ENCODE data around the gene TBC1D4. TPM values are rescaled to one million over a fixed set of nuclear protein-coding genes. Genes with fewer than 3 reads are reported as not detected.

The TBC1D4 gene
- total RNA-seq, 2 experiments from 2014 or later: 37.4 to 42.0 TPM

DNA sequence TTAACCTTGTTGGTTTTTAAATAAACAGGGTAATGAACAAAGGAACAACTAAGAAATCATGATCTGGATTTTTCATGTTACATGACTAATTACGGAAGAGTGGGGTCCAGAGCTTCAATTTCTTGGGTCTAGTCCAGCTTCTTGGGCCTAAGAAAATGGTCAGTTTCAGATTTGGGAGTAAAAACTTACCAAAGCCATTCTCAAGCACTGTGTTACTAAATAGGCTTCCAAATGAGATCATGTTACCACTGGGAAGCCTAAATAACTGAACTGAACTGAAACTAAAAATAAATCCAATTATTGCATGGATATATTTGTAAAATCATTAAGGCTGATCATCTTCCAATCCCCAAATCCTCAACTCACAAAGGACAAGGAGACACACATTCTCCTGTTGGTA is 13.9 kb downstream of the TBC1D4 start:
- H3K4me3 Mint-ChIP-seq: no peak overlapping the region
- no peaks in the 10 kb centered on the region for H3K36me3 Mint-ChIP-seq (ENCODE audit: low read depth)
- no peaks in the 10 kb centered on the region for H3K4me1 Mint-ChIP-seq (ENCODE audit: low read depth)
- Histone ChIP-seq H3K4me3 (ENCODE audit: low read length) (no peak overlapping the region), H3K4me1 (ENCODE audit: insufficient read depth, low read length) (no peaks in the 10 kb centered on the region), H3K36me3 (ENCODE audit: insufficient read depth, low read length) (no peaks in the 10 kb centered on the region), H3K27me3 (ENCODE audit: control insufficient read depth in 1 of 2, insufficient read depth in 2 of 2, low read length in 2 of 2) (peaks cover 0 to 3% of the 10 kb centered on the region in 2 experiments), H3K27ac (ENCODE audit: low read depth in 1 of 2, low read length in 2 of 2) (no peak overlapping the region), H3K9me3 (ENCODE audit: control insufficient read depth in 1 of 2, insufficient read depth in 1 of 2, low read length in 2 of 2) (no peaks in the 10 kb centered on the region)
- POLR2A ChIA-PET: no interaction called here
- H3K27ac Mint-ChIP-seq: no peak overlapping the region
- no peaks in the 10 kb centered on the region for H3K9me3 Mint-ChIP-seq
- H3K27me3 Mint-ChIP-seq: peaks cover 28% of the 10 kb centered on the region
- intact Hi-C loops (cut with DNase I, micrococcal nuclease): no loop called here
- TF ChIP-seq CTCF (IDR thresholded peaks at IDR 0.05): no peak
- CTCF ChIA-PET: interaction anchor here (0.6 kb wide), 1 partner anchor 13 kb away, joined by 3 read pairs; no protein-coding TSS in a partner anchor
- ATAC-seq (ENCODE audit: poor library complexity) (no peak), DNase-seq (no peak)

- ChIA-PET CTCF (no interaction called here), POLR2A (no interaction called here)
- H3K27me3 ChIP-seq (ENCODE audit: control insufficient read depth in 1 of 2, insufficient read depth in 2 of 2, low read length in 2 of 2): peaks cover 0 to 3% of the 10 kb centered on the region in 2 experiments
These were observed 14.8 kb downstream of the TBC1D4 start for GRCh38 chr13:75467040-75467728.

DNA sequence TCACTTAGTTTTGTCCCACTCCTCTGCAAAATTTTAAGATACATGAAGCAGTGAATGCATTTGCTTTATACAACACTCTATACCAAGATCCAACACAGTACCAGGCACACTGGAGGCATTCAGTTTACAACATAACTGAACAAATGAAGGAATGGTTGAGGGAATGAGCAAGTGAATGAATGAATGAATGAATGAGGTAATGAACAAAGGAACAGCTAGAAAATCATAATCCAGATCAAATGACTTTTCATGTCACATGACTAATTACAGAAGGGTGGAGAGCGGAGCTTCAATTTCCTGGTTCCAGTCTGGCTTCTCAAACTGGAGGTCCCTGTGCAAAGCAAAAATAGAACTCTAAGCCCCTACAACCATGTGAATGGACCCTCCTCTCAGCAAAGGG is 16.7 kb downstream of the TBC1D4 start:
- TF ChIP-seq CTCF (IDR thresholded peaks at IDR 0.05): no peak
- no peaks in the 10 kb centered on the region for H3K36me3 Mint-ChIP-seq (ENCODE audit: low read depth)
- ATAC-seq (ENCODE audit: poor library complexity) (no peak), DNase-seq (no peak)
- POLR2A ChIA-PET: no interaction called here
- H3K4me1 Mint-ChIP-seq (ENCODE audit: low read depth): no peaks in the 10 kb centered on the region
- no peaks in the 10 kb centered on the region for H3K9me3 Mint-ChIP-seq
- no peak overlapping the region for H3K27ac Mint-ChIP-seq
- peaks cover 25% of the 10 kb centered on the region for H3K27me3 Mint-ChIP-seq
- H3K4me3 Mint-ChIP-seq: no peak overlapping the region
- CTCF ChIA-PET: no interaction called here
- H3K27ac ChIP-seq (ENCODE audit: low read depth in 1 of 2, low read length in 2 of 2): no peak overlapping the region
- H3K27me3 ChIP-seq (ENCODE audit: control insufficient read depth in 1 of 2, insufficient read depth in 2 of 2, low read length in 2 of 2): peaks cover 0 to 3% of the 10 kb centered on the region in 2 experiments
- H3K36me3 ChIP-seq (ENCODE audit: insufficient read depth, low read length): no peaks in the 10 kb centered on the region
- no peaks in the 10 kb centered on the region for H3K4me1 ChIP-seq (ENCODE audit: insufficient read depth, low read length)
- no peak overlapping the region for H3K4me3 ChIP-seq (ENCODE audit: low read length)
- intact Hi-C loops (cut with DNase I, micrococcal nuclease): no loop called here
- H3K9me3 ChIP-seq (ENCODE audit: control insufficient read depth in 1 of 2, insufficient read depth in 1 of 2, low read length in 2 of 2): no peaks in the 10 kb centered on the region

More at GRCh38 chr13:75467040-75467728, 14.8 kb downstream of the TBC1D4 start:
- Mint-ChIP-seq H3K27me3 (peaks cover 28% of the 10 kb centered on the region), H3K27ac (no peak overlapping the region), H3K36me3 (ENCODE audit: low read depth) (no peaks in the 10 kb centered on the region), H3K4me1 (ENCODE audit: low read depth) (no peaks in the 10 kb centered on the region), H3K4me3 (no peak overlapping the region), H3K9me3 (no peaks in the 10 kb centered on the region)
- TF ChIP-seq CTCF (IDR thresholded peaks at IDR 0.05): no peak
- ATAC-seq (ENCODE audit: poor library complexity): no peak
- Histone ChIP-seq H3K27ac (ENCODE audit: low read depth in 1 of 2, low read length in 2 of 2) (no peak overlapping the region), H3K36me3 (ENCODE audit: insufficient read depth, low read length) (no peaks in the 10 kb centered on the region), H3K4me1 (ENCODE audit: insufficient read depth, low read length) (no peaks in the 10 kb centered on the region), H3K9me3 (ENCODE audit: control insufficient read depth in 1 of 2, insufficient read depth in 1 of 2, low read length in 2 of 2) (no peaks in the 10 kb centered on the region), H3K4me3 (ENCODE audit: low read length) (no peak overlapping the region)
- DNase-seq: no peak
- intact Hi-C loops (cut with DNase I, micrococcal nuclease): no loop called here

All from CD4-positive, alpha-beta T cell (primary cell).